Muscle layer of duodenum (tissue), 2 donors: ENCODE data around the gene NDC1.

Experiments
- H3K27ac ChIP-seq: one replicate; pipeline ENCODE4 v1.7.0; 2013; ENCODE audit warnings: mild to moderate bottlenecking, low read length
- H3K27me3 ChIP-seq: one replicate; pipeline ENCODE4 v1.7.0; 2013; ENCODE audit warnings: low read depth, mild to moderate bottlenecking, control low read depth, low read length
- H3K36me3 ChIP-seq, 2 donors: one replicate each; pipeline ENCODE4 v1.7.0; 2013; ENCODE audit warnings: low read length in 2 of 2, control low read depth in 1 of 2, mild to moderate bottlenecking in 1 of 2; ENCODE audit not compliant: insufficient read depth in 2 of 2, control insufficient read depth in 1 of 2
- H3K4me1 ChIP-seq, 2 donors: one replicate each; pipeline ENCODE4 v1.7.0; 2013; ENCODE audit warnings: low read length in 2 of 2, mild to moderate bottlenecking in 2 of 2, control low read depth in 1 of 2, moderate library complexity in 1 of 2; ENCODE audit not compliant: insufficient read depth in 2 of 2, control insufficient read depth in 1 of 2
- H3K4me3 ChIP-seq, 2 donors: one replicate each; pipeline ENCODE4 v1.7.0; 2013; ENCODE audit warnings: low read length in 2 of 2, low read depth in 1 of 2, mild to moderate bottlenecking in 1 of 2
- H3K9me3 ChIP-seq, 2 donors: one replicate each; pipeline ENCODE4 v1.7.0; 2013; ENCODE audit warnings: low read length in 2 of 2, control low read depth in 1 of 2, mild to moderate bottlenecking in 1 of 2; ENCODE audit not compliant: control insufficient read depth in 1 of 2
- donor health status: healthy.

The NDC1 gene

DNA sequence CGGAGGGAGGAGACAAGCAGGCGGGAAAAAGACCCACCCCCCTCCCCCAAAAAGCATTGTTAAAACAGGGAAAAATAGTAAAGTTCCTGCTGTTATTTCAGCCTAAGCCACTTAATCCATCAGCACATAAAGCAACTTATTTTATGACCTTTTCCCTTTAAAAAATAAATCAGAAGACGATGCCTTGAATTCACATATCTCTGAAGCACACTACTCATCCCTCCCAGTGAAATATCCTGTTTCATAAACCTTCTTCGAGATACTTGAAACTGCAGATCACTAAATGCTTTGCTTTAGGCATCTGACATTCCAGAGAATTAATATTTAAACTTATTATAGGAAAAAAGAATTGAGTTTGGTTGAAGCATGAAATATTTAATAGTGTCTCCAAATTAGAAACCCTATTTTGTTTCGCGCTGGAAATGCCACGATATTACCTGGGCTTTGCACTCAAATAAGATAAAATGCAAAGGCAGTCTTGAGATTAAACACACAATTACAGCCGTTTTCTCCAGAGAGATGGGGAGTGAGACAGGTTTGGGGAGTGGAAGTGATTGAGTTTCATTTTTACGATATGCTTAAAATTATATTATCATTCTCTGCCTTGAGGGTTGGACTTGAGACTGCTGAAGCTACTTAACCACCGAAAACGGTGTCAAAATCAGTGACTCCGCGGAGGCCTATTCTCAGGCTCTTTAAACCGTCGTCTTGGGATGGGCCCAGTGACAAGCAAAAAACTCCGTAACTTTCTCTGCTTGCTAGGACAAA lies 108.5 kb downstream of the NDC1 start:
- H3K27me3 ChIP-seq, result no peaks in the 10 kb centered on the region
- no peaks in the 10 kb centered on the region for H3K4me1 ChIP-seq
- H3K9me3 ChIP-seq, result no peaks in the 10 kb centered on the region
- H3K4me3 ChIP-seq, result no peak overlapping the region
- no peak overlapping the region for H3K27ac ChIP-seq
- H3K36me3 ChIP-seq, result peaks cover 0 to 6% of the 10 kb centered on the region in 2 donors

DNA sequence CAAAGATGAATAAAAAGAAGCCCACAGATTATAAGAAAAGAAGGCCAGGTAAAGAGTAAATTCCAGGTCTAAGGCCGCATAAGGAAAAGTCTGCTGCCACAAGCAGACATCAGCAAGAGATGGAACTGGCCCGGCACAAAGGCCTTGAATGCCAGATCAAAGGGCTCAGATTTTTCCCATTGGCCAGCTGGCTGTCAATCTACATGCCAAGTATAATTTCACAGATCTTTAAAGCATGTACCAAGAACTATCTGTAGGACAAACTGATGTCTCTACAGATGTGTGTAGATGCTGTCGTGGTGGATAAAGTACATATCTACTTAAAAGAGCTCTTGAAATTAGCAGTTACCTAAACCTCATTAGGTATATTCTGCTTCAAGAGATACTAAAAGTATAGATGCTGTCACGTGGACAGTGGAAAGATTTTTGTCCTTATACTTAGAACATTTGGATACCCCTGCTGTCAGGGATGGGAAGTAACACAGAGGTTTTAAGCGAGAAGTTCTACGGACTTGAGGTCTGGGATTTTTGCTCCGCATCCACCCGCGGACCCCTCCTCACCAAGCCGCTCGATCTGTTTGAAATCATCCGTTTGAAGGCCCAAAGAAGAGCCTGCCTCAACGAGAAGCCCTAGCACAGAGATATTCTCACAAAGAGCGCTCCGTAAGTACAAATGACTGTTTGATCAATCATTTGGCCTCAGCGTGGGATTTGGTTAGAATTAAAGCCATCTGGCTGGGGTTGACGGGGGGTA lies 109.2 kb downstream of the NDC1 start:
- H3K27me3 ChIP-seq, result no peaks in the 10 kb centered on the region
- H3K4me1 ChIP-seq, result no peaks in the 10 kb centered on the region
- peaks cover 0 to 6% of the 10 kb centered on the region in 2 donors for H3K36me3 ChIP-seq
- no peak overlapping the region for H3K4me3 ChIP-seq
- no peaks in the 10 kb centered on the region for H3K9me3 ChIP-seq
- H3K27ac ChIP-seq, result no peak overlapping the region

DNA sequence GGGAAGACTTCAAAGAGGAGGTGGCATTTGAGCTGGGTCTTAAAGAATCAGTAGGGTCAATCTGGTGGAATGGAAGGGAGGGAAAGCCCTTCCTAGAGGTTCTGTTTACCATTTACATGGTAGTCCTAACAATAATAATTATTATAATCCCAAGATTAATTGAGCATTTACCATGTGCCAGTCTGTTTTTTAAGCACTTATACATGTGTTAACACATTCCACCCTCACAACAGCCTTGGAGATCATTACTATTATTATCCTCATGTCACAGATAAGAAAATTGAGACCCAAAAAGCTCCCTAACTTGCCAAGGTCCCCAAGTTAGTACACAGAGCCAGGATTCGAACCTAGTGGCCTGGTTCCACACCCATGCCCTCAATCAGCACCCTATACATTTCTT lies 109.9 kb downstream of the NDC1 start:
- Histone ChIP-seq H3K27me3 (no peaks in the 10 kb centered on the region), H3K4me1 (no peaks in the 10 kb centered on the region), H3K9me3 (no peaks in the 10 kb centered on the region), H3K4me3 (no peak overlapping the region), H3K27ac (no peak overlapping the region), H3K36me3 (peaks cover 0 to under 1% of the 10 kb centered on the region in 2 donors)

GRCh38 chr1:53727461-53728092 lies 110.5 kb downstream of the NDC1 start:
- no peaks in the 10 kb centered on the region for H3K36me3 ChIP-seq

GRCh38 chr1:53726009-53726600 lies 112.0 kb downstream of the NDC1 start:
- Histone ChIP-seq H3K36me3 (no peaks in the 10 kb centered on the region), H3K9me3 (no peaks in the 10 kb centered on the region), H3K27ac (no peak overlapping the region), H3K27me3 (no peaks in the 10 kb centered on the region), H3K4me3 (no peak overlapping the region), H3K4me1 (no peaks in the 10 kb centered on the region)

More at GRCh38 chr1:53727461-53728092, 110.5 kb downstream of the NDC1 start:
- Histone ChIP-seq H3K4me1 (no peaks in the 10 kb centered on the region), H3K9me3 (no peaks in the 10 kb centered on the region), H3K4me3 (no peak overlapping the region), H3K27ac (no peak overlapping the region), H3K27me3 (no peaks in the 10 kb centered on the region)

- Histone ChIP-seq H3K36me3 (no peaks in the 10 kb centered on the region), H3K4me1 (no peaks in the 10 kb centered on the region), H3K9me3 (no peaks in the 10 kb centered on the region), H3K27me3 (no peaks in the 10 kb centered on the region), H3K4me3 (no peak overlapping the region), H3K27ac (no peak overlapping the region)
Measured at GRCh38 chr1:53725238-53725689, 112.8 kb downstream of the NDC1 start.

DNA sequence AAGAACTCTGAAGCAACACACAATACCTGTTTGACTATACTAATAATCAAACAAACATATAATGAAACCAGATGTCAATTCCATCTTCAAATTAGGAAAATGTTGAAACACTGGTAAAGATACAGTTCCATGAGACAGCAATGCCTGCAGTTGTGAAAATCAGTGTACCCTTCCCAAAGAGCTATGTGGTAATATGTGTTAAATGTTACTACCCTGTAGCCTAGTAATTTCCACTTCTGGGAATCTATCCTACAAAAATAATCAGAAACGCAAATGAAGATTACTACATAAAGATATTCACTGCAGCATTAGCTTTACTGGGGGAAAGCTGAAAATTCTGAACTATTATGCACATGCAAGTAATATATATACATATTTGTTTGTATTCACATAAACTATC lies 116.1 kb downstream of the NDC1 start:
- H3K27ac ChIP-seq, result no peak overlapping the region
- no peaks in the 10 kb centered on the region for H3K36me3 ChIP-seq
- no peaks in the 10 kb centered on the region for H3K4me1 ChIP-seq
- no peak overlapping the region for H3K4me3 ChIP-seq
- no peaks in the 10 kb centered on the region for H3K27me3 ChIP-seq
- no peaks in the 10 kb centered on the region for H3K9me3 ChIP-seq

- H3K27me3 ChIP-seq, result no peaks in the 10 kb centered on the region
- no peak overlapping the region for H3K27ac ChIP-seq
- no peak overlapping the region for H3K4me3 ChIP-seq
- H3K36me3 ChIP-seq, result no peaks in the 10 kb centered on the region
- H3K4me1 ChIP-seq, result no peaks in the 10 kb centered on the region
- H3K9me3 ChIP-seq, result no peaks in the 10 kb centered on the region
Measured at GRCh38 chr1:53721088-53721487, 117.0 kb downstream of the NDC1 start.

DNA sequence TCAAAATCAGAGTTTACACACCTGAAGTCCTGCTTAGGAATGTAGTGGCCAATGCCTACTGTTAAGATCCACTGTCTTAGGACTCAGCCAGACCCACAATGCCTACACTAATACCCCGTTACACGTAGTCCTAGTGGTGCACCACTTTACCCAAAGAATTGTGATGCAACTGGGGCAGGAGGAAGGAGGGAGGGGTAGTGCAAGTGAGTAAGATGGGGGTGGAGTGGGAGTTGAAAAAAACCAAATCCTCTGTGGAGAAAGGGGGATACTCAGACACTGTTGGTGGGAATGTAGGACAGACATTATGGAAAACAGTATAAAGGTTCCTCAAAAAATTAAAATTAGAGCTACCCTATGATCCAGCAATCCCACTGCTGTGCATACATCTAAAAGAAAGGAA lies 118.6 kb downstream of the NDC1 start:
- no peaks in the 10 kb centered on the region for H3K36me3 ChIP-seq
- no peaks in the 10 kb centered on the region for H3K9me3 ChIP-seq
- H3K27ac ChIP-seq, result no peak overlapping the region
- H3K27me3 ChIP-seq, result no peaks in the 10 kb centered on the region
- no peaks in the 10 kb centered on the region for H3K4me1 ChIP-seq
- H3K4me3 ChIP-seq, result no peak overlapping the region

- Histone ChIP-seq H3K27ac (no peak overlapping the region), H3K36me3 (no peaks in the 10 kb centered on the region), H3K9me3 (no peaks in the 10 kb centered on the region), H3K4me3 (no peak overlapping the region), H3K4me1 (no peaks in the 10 kb centered on the region), H3K27me3 (no peaks in the 10 kb centered on the region)
Measured at GRCh38 chr1:53718443-53718842, 119.7 kb downstream of the NDC1 start.
